WERI-Rb-1 (cell line): ENCODE measurements around the gene ZP4.

Experiments used
- DNase-seq: peaks from one replicate; pipeline ENCODE4 v3.0.0-alpha.2; 2020
- H3K27ac ChIP-seq: fragments of 250-450 bp; sonication (Bioruptor Pico); 2 replicates; pipeline ENCODE4 v1.5.1; 2020; ENCODE audit warnings: mild to moderate bottlenecking, moderate library complexity
- H3K27me3 ChIP-seq: fragments of 250-450 bp; sonication (Bioruptor Pico); 2 replicates; pipeline ENCODE4 v1.5.1; 2021; ENCODE audit warnings: mild to moderate bottlenecking, low read depth, moderate library complexity; ENCODE audit not compliant: insufficient read depth, severe bottlenecking
- H3K36me3 ChIP-seq: fragments of 250-450 bp; sonication (Bioruptor Pico); 2 replicates; pipeline ENCODE4 v1.5.1; 2020; ENCODE audit warnings: mild to moderate bottlenecking, moderate library complexity
- H3K4me3 ChIP-seq: 2 replicates; pipeline ENCODE4 v1.5.1; 2011; ENCODE audit warnings: low read depth, mild to moderate bottlenecking, control low read depth, low read length
- H3K9me3 ChIP-seq: fragments of 250-450 bp; sonication (Bioruptor Pico); 2 replicates; pipeline ENCODE4 v1.5.1; 2021; ENCODE audit warnings: mild to moderate bottlenecking, moderate library complexity; ENCODE audit not compliant: severe bottlenecking
- TF ChIP-seq, protein P1 (sequence below): IDR thresholded peaks from 2 replicates; pipeline ENCODE4 v1.5.1; 2011; ENCODE audit warnings: low read depth, mild to moderate bottlenecking, control low read depth, inconsistent platforms, low read length

The ZP4 gene

DNA sequence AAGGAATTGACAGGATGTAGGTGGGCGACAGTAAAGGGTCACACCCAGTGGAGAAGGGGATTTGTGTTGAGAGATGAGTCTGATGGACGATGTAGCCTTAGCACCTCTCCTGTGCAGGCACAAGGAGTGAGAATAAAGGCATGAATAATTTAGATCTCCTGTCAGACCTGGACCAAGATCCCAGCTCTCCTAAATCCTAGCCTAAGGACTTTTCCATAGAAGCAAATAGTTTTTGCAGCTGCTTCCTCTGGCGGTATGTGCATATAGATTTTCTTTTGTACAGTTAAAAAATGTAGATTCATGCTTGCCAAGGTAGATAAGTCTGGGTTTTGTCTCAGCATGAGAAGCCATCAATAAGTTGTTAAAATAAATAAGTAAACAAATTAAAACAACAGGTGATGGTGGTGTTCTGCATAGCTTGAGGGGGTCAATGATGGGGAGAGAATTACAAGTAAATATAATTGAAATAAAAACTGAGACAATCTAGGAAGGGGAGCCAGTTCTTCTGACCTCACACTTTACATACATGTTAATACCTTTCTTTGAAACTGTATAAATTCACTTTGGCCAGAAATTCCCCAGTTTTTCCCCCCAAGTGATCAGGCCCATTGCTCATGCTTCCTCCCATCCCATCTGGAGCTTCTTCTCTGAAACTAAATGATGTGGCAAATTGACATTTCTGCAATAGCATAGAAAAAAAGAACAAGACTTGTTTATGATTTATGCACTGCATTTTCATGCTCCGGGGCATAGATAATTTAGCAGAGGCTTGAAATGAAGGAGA lies 12.4 kb upstream of the ZP4 start:
- Histone ChIP-seq H3K27me3 (no peaks in the 10 kb centered on the region), H3K27ac (no peak overlapping the region), H3K4me3 (no peak overlapping the region), H3K9me3 (no peaks in the 10 kb centered on the region), H3K36me3 (no peaks in the 10 kb centered on the region)
- TF ChIP-seq, protein P1, sequence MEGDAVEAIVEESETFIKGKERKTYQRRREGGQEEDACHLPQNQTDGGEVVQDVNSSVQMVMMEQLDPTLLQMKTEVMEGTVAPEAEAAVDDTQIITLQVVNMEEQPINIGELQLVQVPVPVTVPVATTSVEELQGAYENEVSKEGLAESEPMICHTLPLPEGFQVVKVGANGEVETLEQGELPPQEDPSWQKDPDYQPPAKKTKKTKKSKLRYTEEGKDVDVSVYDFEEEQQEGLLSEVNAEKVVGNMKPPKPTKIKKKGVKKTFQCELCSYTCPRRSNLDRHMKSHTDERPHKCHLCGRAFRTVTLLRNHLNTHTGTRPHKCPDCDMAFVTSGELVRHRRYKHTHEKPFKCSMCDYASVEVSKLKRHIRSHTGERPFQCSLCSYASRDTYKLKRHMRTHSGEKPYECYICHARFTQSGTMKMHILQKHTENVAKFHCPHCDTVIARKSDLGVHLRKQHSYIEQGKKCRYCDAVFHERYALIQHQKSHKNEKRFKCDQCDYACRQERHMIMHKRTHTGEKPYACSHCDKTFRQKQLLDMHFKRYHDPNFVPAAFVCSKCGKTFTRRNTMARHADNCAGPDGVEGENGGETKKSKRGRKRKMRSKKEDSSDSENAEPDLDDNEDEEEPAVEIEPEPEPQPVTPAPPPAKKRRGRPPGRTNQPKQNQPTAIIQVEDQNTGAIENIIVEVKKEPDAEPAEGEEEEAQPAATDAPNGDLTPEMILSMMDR, result no peak
- no peak for DNase-seq

DNA sequence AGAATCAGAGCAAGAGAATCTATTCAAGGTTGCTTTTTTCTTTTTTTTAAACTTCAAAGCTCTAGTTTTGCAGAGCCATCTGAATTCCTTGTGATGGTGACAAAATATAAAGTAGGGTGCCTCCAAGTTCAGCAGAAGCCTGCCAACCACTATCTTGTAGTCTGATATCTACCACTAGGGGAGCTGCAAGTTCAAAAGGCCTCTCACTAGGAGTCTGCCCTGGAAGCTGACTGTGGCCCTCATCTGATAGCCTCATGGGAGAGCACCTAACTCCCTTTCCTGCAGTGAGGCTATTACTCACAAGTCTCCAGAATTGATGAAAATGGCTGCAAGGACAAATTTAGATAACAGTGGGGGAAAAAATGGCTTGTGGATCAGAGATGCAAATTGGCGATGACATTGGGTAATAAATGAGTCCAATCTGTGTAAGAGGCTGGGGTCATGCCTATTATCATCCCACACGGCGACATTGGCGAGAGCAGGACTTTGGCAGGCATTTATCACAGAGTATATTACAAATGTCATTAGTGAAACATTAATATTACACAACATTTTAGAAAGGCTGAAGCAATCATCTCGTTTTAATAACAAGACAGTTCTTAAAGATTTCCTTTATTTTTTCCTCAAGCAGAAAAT lies 10.7 kb upstream of the ZP4 start:
- Histone ChIP-seq H3K36me3 (no peaks in the 10 kb centered on the region), H3K27me3 (no peaks in the 10 kb centered on the region), H3K4me3 (no peak overlapping the region), H3K27ac (no peak overlapping the region), H3K9me3 (no peaks in the 10 kb centered on the region)
- DNase-seq, result peak; percentile 43
- TF ChIP-seq, protein P1, result peak; percentile 82

DNA sequence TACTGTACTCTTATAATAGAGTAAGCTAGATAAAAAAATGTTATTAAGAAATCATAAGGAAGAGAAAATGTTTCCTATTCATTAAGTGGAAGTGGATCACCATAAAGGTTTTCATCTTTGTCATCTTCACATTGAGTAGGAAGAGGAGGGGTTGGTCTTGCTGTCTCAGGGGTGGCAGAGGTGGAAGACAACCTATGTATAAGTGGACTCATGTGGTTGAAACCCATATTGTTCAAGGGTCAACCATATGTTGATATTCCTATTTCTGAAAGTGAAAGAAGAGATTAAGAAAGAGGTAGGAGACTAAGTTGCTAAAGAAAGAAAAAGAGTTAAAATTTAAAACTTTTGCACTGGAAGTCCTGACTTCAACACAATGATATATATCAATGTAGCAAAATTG lies 4.9 kb upstream of the ZP4 start:
- Histone ChIP-seq H3K4me3 (no peak overlapping the region), H3K36me3 (no peaks in the 10 kb centered on the region), H3K9me3 (no peaks in the 10 kb centered on the region), H3K27me3 (no peaks in the 10 kb centered on the region), H3K27ac (no peak overlapping the region)
- no peak for DNase-seq
- TF ChIP-seq, protein P1, result no peak

DNA sequence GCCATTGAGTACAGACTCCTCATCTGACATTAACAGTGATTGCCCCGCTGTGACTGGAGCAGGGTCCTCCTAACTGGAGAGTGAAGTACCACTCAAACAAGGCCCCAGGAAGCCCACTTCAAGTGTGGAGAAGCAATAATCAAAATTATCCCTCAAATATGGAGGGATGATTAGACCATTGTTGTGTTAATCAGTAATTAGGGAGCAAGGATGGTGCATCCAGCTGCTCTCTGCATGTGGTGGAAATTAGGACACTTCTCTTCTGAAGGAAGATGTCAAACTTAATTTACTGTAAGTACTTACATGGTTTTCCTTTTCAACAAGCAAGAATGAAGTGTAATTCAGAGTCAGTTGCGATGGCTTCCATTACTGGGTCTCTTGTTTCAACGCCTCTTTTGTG lies 3.4 kb upstream of the ZP4 start:
- Histone ChIP-seq H3K36me3 (no peaks in the 10 kb centered on the region), H3K27me3 (no peaks in the 10 kb centered on the region), H3K9me3 (no peaks in the 10 kb centered on the region), H3K27ac (no peak overlapping the region), H3K4me3 (no peak overlapping the region)
- TF ChIP-seq, protein P1, result no peak
- DNase-seq, result no peak

DNA sequence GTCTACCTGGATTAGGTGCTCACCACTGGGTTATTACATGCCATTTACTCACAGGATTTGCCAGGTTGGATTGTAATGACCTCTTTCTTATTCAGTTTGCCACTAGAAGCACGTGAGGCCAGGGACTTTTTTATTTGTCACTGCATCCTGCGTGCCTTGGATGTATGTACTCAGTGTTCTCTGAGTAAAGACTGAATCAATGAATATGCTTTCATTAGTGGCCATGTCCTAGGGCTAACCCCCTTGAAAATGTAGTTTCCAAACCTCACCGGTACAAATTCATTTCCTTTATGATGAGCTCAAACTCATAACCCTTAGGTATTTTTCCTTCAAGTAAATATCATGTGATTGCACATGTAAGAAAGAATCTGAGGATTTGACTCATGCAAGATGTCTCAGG lies 1.3 kb upstream of the ZP4 start:
- H3K27ac ChIP-seq, result no peak overlapping the region
- H3K27me3 ChIP-seq, result no peaks in the 10 kb centered on the region
- no peak for DNase-seq
- no peak overlapping the region for H3K4me3 ChIP-seq
- no peaks in the 10 kb centered on the region for H3K9me3 ChIP-seq
- TF ChIP-seq, protein P1, result no peak
- no peaks in the 10 kb centered on the region for H3K36me3 ChIP-seq

DNA sequence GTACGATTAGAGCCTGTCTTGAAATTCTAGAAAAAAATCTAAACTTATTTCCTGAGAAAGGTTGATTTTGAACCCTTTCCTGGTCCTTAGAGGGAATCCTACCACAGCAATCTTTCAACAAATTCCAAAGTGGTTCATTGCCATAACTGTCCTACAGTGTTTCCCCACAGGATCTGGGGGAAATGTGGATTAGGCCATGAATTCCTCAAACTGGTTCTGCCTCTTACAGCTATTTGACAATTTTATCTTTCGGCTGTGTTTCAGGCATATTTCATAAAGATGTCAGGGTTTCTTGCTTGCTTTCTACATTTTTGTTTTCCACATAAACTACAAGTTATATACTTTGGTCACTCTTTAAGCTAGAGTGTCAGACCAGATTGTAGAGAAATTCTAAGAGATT lies 544 bp upstream of the ZP4 start:
- Histone ChIP-seq H3K9me3 (no peaks in the 10 kb centered on the region), H3K4me3 (no peak overlapping the region), H3K36me3 (no peaks in the 10 kb centered on the region), H3K27ac (no peak overlapping the region), H3K27me3 (no peaks in the 10 kb centered on the region)
- TF ChIP-seq, protein P1, result no peak
- DNase-seq, result no peak
